Measurements from ENCODE around the gene SPATA24. TPM values are rescaled to one million over a fixed set of nuclear protein-coding genes. Genes with fewer than 3 reads are reported as not detected.
"Not testable (repeated sequence)": the region's sequence is repeated elsewhere in the genome, so short reads cannot be mapped to it uniquely, and the experiment has no call there.

Gene SPATA24
- total RNA-seq, 2 experiments from 2014 or later = 6.3 to 6.4 TPM

- Mint-ChIP-seq H3K4me1 (peaks cover 54% of the 10 kb centered on the region), H3K4me3 (peak within 1 kb of the TSS; percentile 99), H3K27ac (peak within 1 kb of the TSS; percentile 100), H3K36me3 (peaks cover 8% of the 10 kb centered on the region), H3K27me3 (no peaks in the 10 kb centered on the region), H3K9me3 (no peaks in the 10 kb centered on the region)
- POLR2A ChIA-PET = interaction anchor here (0.7 to 9.1 kb wide), 13 partner anchors 9 to 941 kb away, joined by 3 to 105 read pairs (median 4); partner anchors contain the start of genes MATR3, PAIP2, SIL1 and SPATA24
- peak; percentile 79 for DNase-seq
- ATAC-seq (ENCODE audit: low read depth) = peak; percentile 55
Observed at GRCh38 chr5:139389701-139390638, 13.9 kb downstream of the SPATA24 start, which contains the start of gene MZB1. Gene MZB1 (minus strand): TSS chr5:139389913. CDS start chr5:139389856, 57 bp downstream.

DNA sequence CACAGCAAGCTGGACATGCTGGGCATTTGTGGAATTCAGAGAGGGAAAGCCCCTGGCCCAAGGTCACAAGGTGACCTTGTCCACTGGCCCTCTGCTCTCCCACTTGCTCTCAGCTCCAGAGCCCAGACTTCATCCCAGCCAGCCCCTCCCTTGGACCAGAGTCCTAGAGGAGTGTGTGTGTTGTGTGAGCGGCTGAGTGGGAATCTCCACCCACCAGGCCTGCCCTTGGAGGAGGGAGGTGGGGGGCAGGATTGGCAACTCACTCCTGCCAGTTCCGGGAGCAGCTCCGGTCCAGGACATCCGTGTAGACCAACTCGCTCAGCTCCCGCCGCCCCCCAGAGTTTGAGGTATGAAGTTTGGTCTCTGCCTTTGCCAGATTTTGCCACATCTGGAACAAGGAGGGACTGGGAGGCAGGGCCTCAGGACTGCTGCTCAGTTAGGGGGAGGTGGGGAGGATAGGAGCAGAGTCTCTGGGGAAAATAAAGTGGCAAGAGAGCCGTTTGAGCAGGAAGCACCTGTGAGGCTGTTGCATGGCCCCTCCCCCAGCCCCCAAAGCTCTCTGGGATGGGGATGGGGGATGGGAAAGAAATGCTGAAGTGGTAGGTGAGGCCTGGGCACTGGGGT lies 15.6 kb downstream of the SPATA24 start:
- H3K27ac Mint-ChIP-seq = peak overlapping the region; percentile 100
- H3K4me3 Mint-ChIP-seq = peak overlapping the region; percentile 99
- DNase-seq (peak; percentile 45), ATAC-seq (ENCODE audit: low read depth) (no peak)
- H3K36me3 Mint-ChIP-seq = peaks cover 8% of the 10 kb centered on the region
- POLR2A ChIA-PET = interaction anchor here (0.8 to 9.1 kb wide), 5 partner anchors 9 to 94 kb away, joined by 3 to 105 read pairs (median 3); partner anchors contain the start of gene PAIP2
- no peaks in the 10 kb centered on the region for H3K27me3 Mint-ChIP-seq
- peaks cover 64% of the 10 kb centered on the region for H3K4me1 Mint-ChIP-seq
- H3K9me3 Mint-ChIP-seq = no peaks in the 10 kb centered on the region

DNA sequence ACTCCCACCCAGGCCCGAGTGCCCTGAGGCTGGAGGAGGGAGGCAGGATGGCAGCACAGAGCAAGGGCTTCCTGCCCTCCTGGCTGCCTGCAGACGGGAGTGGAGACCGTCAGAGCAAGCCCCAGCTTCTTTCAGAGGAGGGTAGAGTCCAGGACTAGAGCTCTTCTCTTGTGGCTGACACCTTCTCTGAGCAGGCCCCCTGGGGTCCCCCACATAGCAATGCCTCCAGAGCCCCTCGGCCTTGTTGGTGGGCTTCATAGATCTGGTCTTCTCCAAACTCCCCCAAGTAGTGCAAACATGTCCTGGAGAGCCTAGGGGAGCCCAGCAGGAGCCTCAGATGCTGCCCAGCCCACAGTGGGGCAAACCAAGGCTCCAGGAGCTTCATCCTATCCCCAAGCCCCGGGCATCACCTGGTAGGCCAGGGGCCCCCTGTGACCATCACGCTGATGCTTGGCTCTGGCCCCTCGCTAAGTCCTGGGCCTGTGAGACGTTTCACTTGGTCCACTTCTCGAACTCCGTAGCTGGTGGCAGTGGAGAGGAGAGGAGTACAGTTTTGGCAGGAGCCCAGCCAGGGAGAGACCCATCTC lies 16.2 kb downstream of the SPATA24 start:
- H3K9me3 Mint-ChIP-seq = no peaks in the 10 kb centered on the region
- H3K4me3 Mint-ChIP-seq = peak overlapping the region; percentile 99
- H3K27ac Mint-ChIP-seq = peak overlapping the region; percentile 100
- POLR2A ChIA-PET = interaction anchor here (0.8 to 9.1 kb wide), 5 partner anchors 9 to 93 kb away, joined by 3 to 105 read pairs (median 3); partner anchors contain the start of gene PAIP2
- H3K36me3 Mint-ChIP-seq = peaks cover 8% of the 10 kb centered on the region
- peak; percentile 38 for DNase-seq
- H3K27me3 Mint-ChIP-seq = no peaks in the 10 kb centered on the region
- peaks cover 65% of the 10 kb centered on the region for H3K4me1 Mint-ChIP-seq
- ATAC-seq (ENCODE audit: low read depth) = no peak

- Mint-ChIP-seq H3K27ac (peak overlapping the region; percentile 69), H3K4me1 (peaks cover 69% of the 10 kb centered on the region)
- H3K27me3 Mint-ChIP-seq; H3K9me3 Mint-ChIP-seq; H3K4me3 Mint-ChIP-seq; H3K36me3 Mint-ChIP-seq; ATAC-seq (ENCODE audit: low read depth): not testable (repeated sequence)
- peak; percentile 15 for DNase-seq
- POLR2A ChIA-PET = interaction anchor here (2.2 to 9.1 kb wide), 2 partner anchors 46 to 93 kb away, joined by 9 to 105 read pairs; partner anchors contain the start of genes MATR3 and PAIP2
Observed at GRCh38 chr5:139386956-139387355, 16.9 kb downstream of the SPATA24 start.

DNA sequence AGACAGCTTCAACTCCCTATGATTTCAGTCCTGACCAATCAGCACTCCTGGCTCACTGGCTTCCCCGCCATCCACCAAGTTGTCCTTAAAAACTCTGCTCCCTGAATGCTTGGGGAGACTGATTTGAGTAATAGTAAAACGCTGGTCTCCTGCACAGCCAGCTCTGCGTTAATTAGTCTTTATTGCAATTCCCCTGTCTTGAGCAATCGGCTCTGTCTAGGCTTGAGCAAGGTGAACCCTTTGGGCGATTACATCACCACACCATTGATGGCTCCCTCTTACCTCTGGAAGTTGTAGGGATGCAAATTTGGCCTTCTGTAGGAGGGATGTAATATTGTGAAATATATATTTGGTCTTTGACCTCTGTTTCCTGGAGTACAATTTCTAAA lies 17.8 kb downstream of the SPATA24 start:
- no peaks in the 10 kb centered on the region for H3K27me3 Mint-ChIP-seq
- H3K27ac Mint-ChIP-seq = peak overlapping the region; percentile 94
- peak overlapping the region; percentile 80 for H3K4me3 Mint-ChIP-seq
- POLR2A ChIA-PET = interaction anchor here (2.2 to 9.1 kb wide), 2 partner anchors 45 to 92 kb away, joined by 9 to 105 read pairs; partner anchors contain the start of genes MATR3 and PAIP2
- DNase-seq (no peak), ATAC-seq (ENCODE audit: low read depth) (no peak)
- peaks cover 6% of the 10 kb centered on the region for H3K36me3 Mint-ChIP-seq
- no peaks in the 10 kb centered on the region for H3K9me3 Mint-ChIP-seq
- peaks cover 61% of the 10 kb centered on the region for H3K4me1 Mint-ChIP-seq

DNA sequence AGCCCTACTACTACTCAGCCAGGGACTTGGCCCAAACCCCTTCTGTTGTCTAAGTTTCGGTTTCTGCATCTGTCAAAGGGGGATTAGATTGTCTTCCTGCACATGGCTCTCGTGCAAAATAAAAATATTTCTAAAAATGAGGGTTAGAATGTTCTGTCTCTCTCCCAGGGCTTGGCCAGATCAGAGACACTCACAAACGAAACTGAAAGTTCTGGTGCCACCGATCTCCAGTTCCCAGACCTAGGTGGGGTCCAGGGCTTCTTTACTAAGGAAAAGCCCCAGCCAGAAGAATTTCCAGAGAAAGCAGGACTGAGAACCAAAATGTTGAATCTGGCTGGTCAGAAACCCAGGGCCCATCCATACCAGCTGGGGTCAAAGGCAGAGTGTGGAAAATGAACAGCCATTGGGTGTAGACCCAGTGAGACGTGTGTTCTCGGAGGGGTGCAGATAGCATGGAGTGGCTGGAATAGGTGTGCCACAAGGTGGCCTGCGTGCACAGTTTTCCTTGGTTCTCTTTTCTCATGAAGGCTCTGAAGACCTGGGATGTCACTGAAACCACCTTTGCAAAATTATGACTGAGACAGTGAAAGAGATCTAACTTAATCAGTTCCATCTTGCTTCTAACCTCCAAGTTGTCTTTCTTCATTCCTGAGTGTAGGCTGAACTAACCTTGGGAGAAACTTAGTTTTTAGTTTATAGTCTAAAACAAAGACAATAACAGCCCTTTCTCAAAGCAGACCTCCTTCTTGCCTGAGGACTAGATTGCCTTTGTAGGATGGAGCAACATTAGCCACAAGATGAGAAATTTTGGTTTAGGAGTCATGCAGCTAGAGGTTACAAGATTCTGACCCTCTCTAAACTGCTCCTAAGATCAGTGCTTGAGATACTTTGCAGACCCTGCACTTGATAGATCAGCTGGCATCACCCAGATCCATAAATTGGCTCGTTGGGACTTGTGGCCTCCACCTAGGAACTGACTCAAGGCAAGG lies 18.5 kb downstream of the SPATA24 start:
- peaks cover 54% of the 10 kb centered on the region for H3K4me1 Mint-ChIP-seq
- H3K9me3 Mint-ChIP-seq = no peaks in the 10 kb centered on the region
- H3K27me3 Mint-ChIP-seq = no peaks in the 10 kb centered on the region
- peak overlapping the region; percentile 80 for H3K4me3 Mint-ChIP-seq
- DNase-seq (peak; percentile 26), ATAC-seq (ENCODE audit: low read depth) (peak; percentile 6)
- H3K36me3 Mint-ChIP-seq = peaks cover 6% of the 10 kb centered on the region
- POLR2A ChIA-PET = interaction anchor here (0.9 to 9.1 kb wide), 5 partner anchors 14 to 92 kb away, joined by 3 to 105 read pairs (median 9); partner anchors contain the start of genes MATR3 and PAIP2
- peak overlapping the region; percentile 94 for H3K27ac Mint-ChIP-seq

GRCh38 chr5:139384591-139385051 lies 19.3 kb downstream of the SPATA24 start:
- Mint-ChIP-seq H3K4me3 (peak overlapping the region; percentile 80), H3K4me1 (peaks cover 47% of the 10 kb centered on the region), H3K27me3 (no peaks in the 10 kb centered on the region), H3K36me3 (peaks cover 6% of the 10 kb centered on the region), H3K27ac (peak overlapping the region; percentile 94), H3K9me3 (no peaks in the 10 kb centered on the region)
- POLR2A ChIA-PET = interaction anchor here (0.5 to 1.1 kb wide), 4 partner anchors 13 to 91 kb away, joined by 3 to 12 read pairs (median 6); partner anchors contain the start of genes MATR3 and PAIP2
- peak; percentile 1 for ATAC-seq (ENCODE audit: low read depth)
- no peak for DNase-seq

DNA sequence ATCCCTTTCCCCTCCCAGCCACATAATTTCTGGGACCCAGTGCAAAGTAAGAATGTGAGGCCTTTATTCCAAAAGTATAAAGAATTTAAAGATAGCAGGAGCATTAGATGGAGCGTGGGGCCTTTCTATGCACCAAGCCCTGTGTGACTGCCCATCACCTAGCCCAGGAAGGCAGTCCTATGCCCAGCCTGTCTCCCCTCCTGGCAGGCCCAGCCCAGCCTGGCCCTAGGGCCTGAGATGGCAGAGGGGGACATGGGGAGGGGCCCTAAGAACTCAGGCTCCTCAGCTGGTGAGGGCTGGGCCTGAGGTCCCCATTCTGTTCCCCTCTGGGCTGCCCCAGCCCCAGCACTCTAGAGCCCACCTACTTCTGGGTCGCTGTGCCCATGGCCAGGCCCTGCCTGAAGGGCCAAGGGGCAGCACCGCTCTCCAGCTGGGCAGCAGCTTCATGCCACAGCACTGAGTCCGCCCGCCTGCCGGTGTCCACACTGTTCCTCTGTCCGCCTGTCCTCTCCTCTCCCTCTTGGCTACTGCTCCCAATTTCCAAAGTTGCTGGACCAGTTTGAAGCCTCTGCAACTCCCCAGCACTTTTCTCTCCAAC lies 19.8 kb downstream of the SPATA24 start:
- POLR2A ChIA-PET = interaction anchor here (0.5 to 1.1 kb wide), 4 partner anchors 13 to 91 kb away, joined by 3 to 12 read pairs (median 6); partner anchors contain the start of genes MATR3 and PAIP2
- no peaks in the 10 kb centered on the region for H3K27me3 Mint-ChIP-seq
- ATAC-seq (ENCODE audit: low read depth) (no peak), DNase-seq (no peak)
- peaks cover 47% of the 10 kb centered on the region for H3K4me1 Mint-ChIP-seq
- peak overlapping the region; percentile 94 for H3K27ac Mint-ChIP-seq
- no peaks in the 10 kb centered on the region for H3K9me3 Mint-ChIP-seq
- peak overlapping the region; percentile 80 for H3K4me3 Mint-ChIP-seq
- peaks cover 4% of the 10 kb centered on the region for H3K36me3 Mint-ChIP-seq

DNA sequence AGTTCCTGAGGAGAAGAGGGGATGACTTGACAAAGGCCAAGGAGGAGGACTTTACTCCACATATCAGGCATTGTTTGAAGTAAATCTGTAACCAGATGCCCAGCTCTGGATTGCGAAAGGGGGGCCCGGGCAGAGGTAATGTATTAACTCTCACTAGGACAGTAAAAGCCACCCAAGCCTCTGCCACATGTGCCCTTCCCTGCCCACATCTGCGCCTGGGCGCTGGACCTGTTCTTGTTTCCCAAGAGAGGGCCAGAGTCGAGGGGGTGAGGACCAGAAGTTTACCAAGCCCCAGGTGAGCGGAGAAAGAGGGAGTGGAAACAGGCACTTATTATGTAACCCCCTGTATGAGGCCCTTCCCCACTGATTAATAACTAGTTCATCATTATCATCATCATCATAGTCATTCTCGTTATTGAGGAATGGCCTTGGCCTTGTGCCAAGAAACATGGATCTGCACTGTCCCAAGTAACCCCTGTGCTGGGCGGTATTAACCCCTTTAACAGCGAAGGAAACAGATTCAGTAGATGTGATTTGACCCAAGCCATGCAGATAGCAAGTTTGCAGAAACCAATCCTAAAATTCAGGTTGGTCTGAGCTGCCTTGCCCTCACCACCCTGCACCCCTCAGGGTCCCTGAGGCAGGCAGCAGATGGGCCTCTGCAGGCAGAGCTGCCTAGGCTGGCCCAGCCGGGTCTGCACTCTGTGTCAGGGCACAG lies 20.5 kb downstream of the SPATA24 start, which contains the start of gene SLC23A1:
Gene SLC23A1 (minus strand): TSS at position 23 of the 718 bp plus-strand sequence. CDS start 44 bp downstream, outside the sequence.
- Mint-ChIP-seq H3K4me3 (no peak within 1 kb of the TSS), H3K27me3 (no peaks in the 10 kb centered on the region), H3K4me1 (peaks cover 46% of the 10 kb centered on the region), H3K9me3 (no peaks in the 10 kb centered on the region), H3K36me3 (peaks cover 4% of the 10 kb centered on the region), H3K27ac (peak within 1 kb of the TSS; percentile 94)
- no peak for DNase-seq
- POLR2A ChIA-PET = interaction anchor here (1.1 kb wide), 1 partner anchor 42 kb away, joined by 9 read pairs; the partner anchor contains the start of gene PAIP2
- no peak for ATAC-seq (ENCODE audit: low read depth)

DNA sequence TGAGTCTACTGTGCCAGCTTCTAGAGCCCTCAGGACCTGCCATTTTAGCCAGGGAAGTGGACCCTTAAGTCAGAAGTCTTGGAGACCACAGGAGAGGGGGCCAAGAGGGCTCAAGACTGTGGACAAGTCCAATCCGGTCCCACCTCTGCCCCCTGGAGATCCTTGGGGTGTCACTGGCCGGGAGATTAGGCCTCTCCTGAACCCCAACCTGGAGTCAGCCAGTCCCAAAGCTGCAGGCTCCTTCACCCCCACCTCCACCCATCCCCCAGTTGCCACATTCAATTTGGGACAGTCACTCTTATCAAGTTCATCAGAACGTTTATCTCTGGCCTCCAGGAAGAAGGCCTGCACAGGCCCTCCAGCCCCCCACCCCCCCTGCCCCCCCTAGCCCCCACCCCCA lies 21.1 kb downstream of the SPATA24 start:
- Mint-ChIP-seq H3K4me3 (no peak overlapping the region), H3K27ac (no peak overlapping the region), H3K36me3 (peaks cover 4% of the 10 kb centered on the region), H3K9me3 (no peaks in the 10 kb centered on the region), H3K4me1 (peaks cover 41% of the 10 kb centered on the region), H3K27me3 (no peaks in the 10 kb centered on the region)
- POLR2A ChIA-PET = no interaction called here
- ATAC-seq (ENCODE audit: low read depth) (no peak), DNase-seq (no peak)

Measured in activated naive CD8-positive, alpha-beta T cell treated with anti-CD3 and anti-CD28 coated beads, Interleukin-2, amount 10 ng/mL, durations not matched to agents 7 days and 5 days (primary cell).